Measurements from ENCODE around the gene C9.
"Not testable (repeated sequence)": the region's sequence is repeated elsewhere in the genome, so short reads cannot be mapped to it uniquely, and the experiment has no call there.

C9 gene

DNA sequence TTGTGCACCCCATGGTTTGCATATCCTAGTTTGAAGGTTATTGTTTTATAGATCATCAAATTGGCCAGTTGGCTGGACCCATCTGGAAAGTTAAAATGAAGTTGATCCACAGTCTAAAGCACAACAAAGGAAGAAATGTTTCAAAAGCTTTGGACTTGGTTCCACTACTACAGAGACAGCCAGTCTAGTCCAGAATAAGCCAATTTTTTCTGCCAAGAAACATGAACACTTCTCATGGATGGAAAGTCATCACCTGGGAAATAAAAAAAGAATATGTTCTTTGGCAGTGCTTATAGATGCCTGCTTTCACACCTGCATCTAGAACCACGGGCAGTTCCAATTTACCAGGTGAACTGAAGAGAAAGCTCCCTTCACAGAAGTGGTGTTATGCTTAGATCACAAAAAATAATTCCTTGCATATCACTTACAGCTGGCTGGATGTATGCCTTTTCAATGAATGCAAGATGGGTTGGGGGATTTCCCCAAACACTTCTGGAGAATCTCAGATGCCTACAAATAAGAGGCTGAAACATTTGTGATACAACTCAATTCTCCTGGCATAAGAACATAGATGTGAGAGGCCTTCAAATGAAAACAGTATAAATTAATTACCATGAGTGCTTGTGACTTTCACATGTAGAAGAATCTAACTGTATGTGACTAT lies 26.9 kb downstream of the C9 start:
- H3K4me3 ChIP-seq (ENCODE audit: insufficient read depth in 1 of 2, low read depth in 1 of 2, low read length in 2 of 2): no peak overlapping the region

DNA sequence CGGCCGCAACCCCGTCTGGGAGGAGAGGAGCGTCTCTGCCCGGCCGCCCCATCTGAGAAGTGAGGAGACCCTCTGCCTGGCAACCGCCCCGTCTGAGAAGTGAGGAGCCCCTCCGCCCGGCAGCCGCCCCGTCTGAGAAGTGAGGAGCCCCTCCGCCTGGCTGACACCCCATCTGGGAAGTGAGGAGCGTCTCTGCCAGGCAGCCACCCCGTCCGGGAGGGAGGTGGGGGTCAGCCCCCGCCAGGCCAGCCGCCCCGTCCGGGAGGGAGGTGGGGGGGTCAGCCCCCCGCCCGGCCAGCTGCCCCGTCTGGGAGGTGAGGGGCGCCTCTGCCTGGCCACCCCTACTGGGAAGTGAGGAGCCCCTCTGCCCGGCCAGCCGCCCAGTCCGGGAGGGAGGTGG lies 30.0 kb downstream of the C9 start:
- H4K8ac ChIP-seq (ENCODE audit: low read length); H3K9me3 ChIP-seq (ENCODE audit: control insufficient read depth, low read length); H2AK5ac ChIP-seq (ENCODE audit: low read length, severe bottlenecking); H3K18ac ChIP-seq (ENCODE audit: low read depth in 1 of 2, low read length in 2 of 2); H3K14ac ChIP-seq (ENCODE audit: low read length in 2 of 2); H2BK12ac ChIP-seq (ENCODE audit: low read length in 2 of 2); H3K4me2 ChIP-seq (ENCODE audit: low read length, poor library complexity, severe bottlenecking); H2AFZ ChIP-seq (ENCODE audit: low read depth, low read length); H2BK15ac ChIP-seq (ENCODE audit: low read depth, poor library complexity, severe bottlenecking); H3K27me3 ChIP-seq (ENCODE audit: control insufficient read depth in 1 of 2, insufficient read depth in 1 of 2, low read length in 2 of 2); H3K36me3 ChIP-seq (ENCODE audit: control insufficient read depth in 1 of 2, insufficient read depth in 2 of 2, low read depth in 1 of 2, low read length in 2 of 2); DNase-seq; H3K23ac ChIP-seq (ENCODE audit: low read length in 2 of 2); H3K4me1 ChIP-seq (ENCODE audit: control insufficient read depth, insufficient read depth, low read depth, low read length); H3K9ac ChIP-seq (ENCODE audit: low read length); H2BK120ac ChIP-seq (ENCODE audit: low read depth, low read length); H3K4ac ChIP-seq (ENCODE audit: low read depth in 1 of 2, low read length in 2 of 2); H2BK5ac ChIP-seq (ENCODE audit: low read depth, low read length, poor library complexity, severe bottlenecking); H4K91ac ChIP-seq (ENCODE audit: low read length); H3K4me3 ChIP-seq (ENCODE audit: insufficient read depth in 1 of 2, low read depth in 1 of 2, low read length in 2 of 2); H3K27ac ChIP-seq (ENCODE audit: low read length, poor library complexity, severe bottlenecking); H3K79me1 ChIP-seq (replicated peaks; ENCODE audit: low read length, poor library complexity, severe bottlenecking): not testable (repeated sequence)
- 96% methylated on average over 15 of the region's 27 CpGs for WGBS

More for the DNA sequence above, 26.9 kb downstream of the C9 start:
- Histone ChIP-seq H3K4ac (ENCODE audit: low read depth in 1 of 2, low read length in 2 of 2) (no peak overlapping the region), H3K79me1 (replicated peaks; ENCODE audit: low read length, poor library complexity, severe bottlenecking) (no peaks in the 10 kb centered on the region), H3K36me3 (ENCODE audit: control insufficient read depth in 1 of 2, insufficient read depth in 2 of 2, low read depth in 1 of 2, low read length in 2 of 2) (no peaks in the 10 kb centered on the region), H2BK15ac (ENCODE audit: low read depth, poor library complexity, severe bottlenecking) (no peak overlapping the region), H4K8ac (ENCODE audit: low read length) (no peak overlapping the region), H3K23ac (ENCODE audit: low read length in 2 of 2) (no peak overlapping the region), H2AK5ac (ENCODE audit: low read length, severe bottlenecking) (no peak overlapping the region), H3K9ac (ENCODE audit: low read length) (no peak overlapping the region), H2AFZ (ENCODE audit: low read depth, low read length) (no peak overlapping the region), H3K9me3 (ENCODE audit: control insufficient read depth, low read length) (no peaks in the 10 kb centered on the region), H3K27me3 (ENCODE audit: control insufficient read depth in 1 of 2, insufficient read depth in 1 of 2, low read length in 2 of 2) (no peaks in the 10 kb centered on the region), H2BK12ac (ENCODE audit: low read length in 2 of 2) (no peak overlapping the region), H3K4me1 (ENCODE audit: control insufficient read depth, insufficient read depth, low read depth, low read length) (no peaks in the 10 kb centered on the region), H3K27ac (ENCODE audit: low read length, poor library complexity, severe bottlenecking) (no peak overlapping the region), H3K18ac (ENCODE audit: low read depth in 1 of 2, low read length in 2 of 2) (no peak overlapping the region), H4K91ac (ENCODE audit: low read length) (no peak overlapping the region), H3K14ac (ENCODE audit: low read length in 2 of 2) (no peak overlapping the region), H3K4me2 (ENCODE audit: low read length, poor library complexity, severe bottlenecking) (no peak overlapping the region), H2BK5ac (ENCODE audit: low read depth, low read length, poor library complexity, severe bottlenecking) (no peak overlapping the region), H2BK120ac (ENCODE audit: low read depth, low read length) (no peak overlapping the region)
- DNase-seq: no peak
- 80% methylated on average over 1 of the region's 1 CpG for WGBS

DNA sequence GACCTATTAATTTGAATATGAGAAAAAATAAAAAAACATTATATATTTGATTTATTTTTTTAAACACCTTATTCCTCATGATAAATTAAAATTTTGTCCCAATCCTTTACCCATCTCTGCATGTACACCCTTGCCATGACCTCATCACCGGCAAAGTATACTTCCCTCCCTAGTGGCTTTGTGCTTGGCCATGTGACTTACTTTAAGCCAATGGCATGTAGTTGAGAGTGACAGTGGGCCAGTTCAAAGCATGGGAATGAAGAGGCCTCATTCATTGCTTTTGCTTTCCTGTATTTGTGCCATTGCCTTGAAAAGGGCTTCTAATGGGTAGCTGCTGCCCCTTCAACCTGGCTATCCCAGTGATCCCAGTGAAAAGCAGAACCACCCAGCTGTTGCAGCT lies 31.2 kb downstream of the C9 start:
- no peaks in the 10 kb centered on the region for H3K36me3 ChIP-seq (ENCODE audit: control insufficient read depth in 1 of 2, insufficient read depth in 2 of 2, low read depth in 1 of 2, low read length in 2 of 2)
- H3K27me3 ChIP-seq (ENCODE audit: control insufficient read depth in 1 of 2, insufficient read depth in 1 of 2, low read length in 2 of 2): no peaks in the 10 kb centered on the region
- H2BK15ac ChIP-seq (ENCODE audit: low read depth, poor library complexity, severe bottlenecking): no peak overlapping the region
- H3K4ac ChIP-seq (ENCODE audit: low read depth in 1 of 2, low read length in 2 of 2): no peak overlapping the region
- H3K9me3 ChIP-seq (ENCODE audit: control insufficient read depth, low read length): no peaks in the 10 kb centered on the region
- no peak overlapping the region for H2BK5ac ChIP-seq (ENCODE audit: low read depth, low read length, poor library complexity, severe bottlenecking)
- WGBS: 100% methylated on average over 1 of the region's 1 CpG
- no peak overlapping the region for H2AK5ac ChIP-seq (ENCODE audit: low read length, severe bottlenecking)
- no peak for DNase-seq
- H4K8ac ChIP-seq (ENCODE audit: low read length): no peak overlapping the region
- H3K4me3 ChIP-seq (ENCODE audit: insufficient read depth in 1 of 2, low read depth in 1 of 2, low read length in 2 of 2): no peak overlapping the region
- H3K14ac ChIP-seq (ENCODE audit: low read length in 2 of 2): no peak overlapping the region
- no peak overlapping the region for H3K23ac ChIP-seq (ENCODE audit: low read length in 2 of 2)
- H3K9ac ChIP-seq (ENCODE audit: low read length): no peak overlapping the region
- no peak overlapping the region for H4K91ac ChIP-seq (ENCODE audit: low read length)
- no peak overlapping the region for H3K4me2 ChIP-seq (ENCODE audit: low read length, poor library complexity, severe bottlenecking)
- H3K4me1 ChIP-seq (ENCODE audit: control insufficient read depth, insufficient read depth, low read depth, low read length): no peaks in the 10 kb centered on the region
- H3K27ac ChIP-seq (ENCODE audit: low read length, poor library complexity, severe bottlenecking): no peak overlapping the region
- H3K79me1 ChIP-seq (replicated peaks; ENCODE audit: low read length, poor library complexity, severe bottlenecking): no peaks in the 10 kb centered on the region
- H2AFZ ChIP-seq (ENCODE audit: low read depth, low read length): no peak overlapping the region
- H2BK12ac ChIP-seq (ENCODE audit: low read length in 2 of 2): no peak overlapping the region
- no peak overlapping the region for H3K18ac ChIP-seq (ENCODE audit: low read depth in 1 of 2, low read length in 2 of 2)
- H2BK120ac ChIP-seq (ENCODE audit: low read depth, low read length): no peak overlapping the region

GRCh38 chr5:39331861-39332381 lies 32.4 kb downstream of the C9 start:
- Histone ChIP-seq H2BK12ac (ENCODE audit: low read length in 2 of 2) (no peak overlapping the region), H3K9me3 (ENCODE audit: control insufficient read depth, low read length) (no peaks in the 10 kb centered on the region), H3K27ac (ENCODE audit: low read length, poor library complexity, severe bottlenecking) (no peak overlapping the region), H3K18ac (ENCODE audit: low read depth in 1 of 2, low read length in 2 of 2) (no peak overlapping the region), H2AFZ (ENCODE audit: low read depth, low read length) (no peak overlapping the region), H2BK15ac (ENCODE audit: low read depth, poor library complexity, severe bottlenecking) (no peak overlapping the region), H3K4me2 (ENCODE audit: low read length, poor library complexity, severe bottlenecking) (no peak overlapping the region), H3K23ac (ENCODE audit: low read length in 2 of 2) (no peak overlapping the region), H3K79me1 (replicated peaks; ENCODE audit: low read length, poor library complexity, severe bottlenecking) (no peaks in the 10 kb centered on the region), H2AK5ac (ENCODE audit: low read length, severe bottlenecking) (no peak overlapping the region), H3K4me3 (ENCODE audit: insufficient read depth in 1 of 2, low read depth in 1 of 2, low read length in 2 of 2) (peak overlapping the region in 1 of 2 experiments; percentile 51), H3K4ac (ENCODE audit: low read depth in 1 of 2, low read length in 2 of 2) (no peak overlapping the region), H2BK120ac (ENCODE audit: low read depth, low read length) (no peak overlapping the region), H3K36me3 (ENCODE audit: control insufficient read depth in 1 of 2, insufficient read depth in 2 of 2, low read depth in 1 of 2, low read length in 2 of 2) (no peaks in the 10 kb centered on the region), H4K91ac (ENCODE audit: low read length) (no peak overlapping the region), H3K4me1 (ENCODE audit: control insufficient read depth, insufficient read depth, low read depth, low read length) (no peaks in the 10 kb centered on the region), H3K9ac (ENCODE audit: low read length) (peak overlapping the region; percentile 10), H4K8ac (ENCODE audit: low read length) (no peak overlapping the region), H3K14ac (ENCODE audit: low read length in 2 of 2) (no peak overlapping the region), H2BK5ac (ENCODE audit: low read depth, low read length, poor library complexity, severe bottlenecking) (no peak overlapping the region), H3K27me3 (ENCODE audit: control insufficient read depth in 1 of 2, insufficient read depth in 1 of 2, low read length in 2 of 2) (no peaks in the 10 kb centered on the region)
- WGBS: 92% methylated on average over 2 of the region's 2 CpGs
- no peak for DNase-seq

All from mesenchymal stem cell (in vitro differentiated cells and primary cell).